Thyroid gland (tissue), 4 donors: Measurements from ENCODE around the gene AFAP1.

ENCODE experiments used
- CTCF ChIP-seq, 6 experiments: fragments of 200-600 bp in 3 of 6; fragments of 450-650 bp in 3 of 6; sonication (generic) in 3 of 6; IDR thresholded peaks; one replicate each; pipeline ENCODE4 v1.5.1; 2016 to 2019; ENCODE audit warnings: antibody characterized with exemption in 6 of 6, mild to moderate bottlenecking in 2 of 6, inconsistent platforms in 1 of 6, moderate library complexity in 1 of 6
- POLR2A ChIP-seq, 2 donors: fragments of 450-650 bp; IDR thresholded peaks; one replicate each; pipeline ENCODE4 v1.6.1; 2017; ENCODE audit warnings: antibody characterized with exemption in 2 of 2, mild to moderate bottlenecking in 2 of 2, moderate library complexity in 1 of 2

- TF ChIP-seq CTCF (IDR thresholded peaks at IDR 0.05) (no peak), POLR2A (IDR thresholded peaks at IDR 0.05) (no peak)
Observed at GRCh38 chr4:7826909-7827306, 112.8 kb downstream of the AFAP1 start.
